ENCODE results near the gene DAPL1.

DNA sequence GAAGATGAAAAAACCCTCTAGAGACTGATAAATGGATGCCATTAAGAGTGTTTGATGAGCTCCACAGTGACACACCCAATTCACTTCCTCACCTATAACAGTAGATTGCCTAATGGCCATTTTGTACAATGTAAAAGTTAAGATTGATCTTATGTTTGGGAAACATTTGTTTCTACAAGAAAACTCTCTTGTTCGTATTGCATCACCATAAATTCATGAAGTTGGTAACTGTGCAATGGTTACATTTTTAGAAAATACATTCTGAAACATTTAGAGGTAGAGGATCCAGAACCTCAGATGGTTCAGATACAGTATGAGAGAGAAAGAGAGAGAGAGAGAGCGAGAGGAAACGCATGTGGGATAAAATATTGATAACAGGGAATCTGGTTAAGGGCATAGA, 31.8 kb downstream of the DAPL1 start:
- TF ChIP-seq, protein P1, sequence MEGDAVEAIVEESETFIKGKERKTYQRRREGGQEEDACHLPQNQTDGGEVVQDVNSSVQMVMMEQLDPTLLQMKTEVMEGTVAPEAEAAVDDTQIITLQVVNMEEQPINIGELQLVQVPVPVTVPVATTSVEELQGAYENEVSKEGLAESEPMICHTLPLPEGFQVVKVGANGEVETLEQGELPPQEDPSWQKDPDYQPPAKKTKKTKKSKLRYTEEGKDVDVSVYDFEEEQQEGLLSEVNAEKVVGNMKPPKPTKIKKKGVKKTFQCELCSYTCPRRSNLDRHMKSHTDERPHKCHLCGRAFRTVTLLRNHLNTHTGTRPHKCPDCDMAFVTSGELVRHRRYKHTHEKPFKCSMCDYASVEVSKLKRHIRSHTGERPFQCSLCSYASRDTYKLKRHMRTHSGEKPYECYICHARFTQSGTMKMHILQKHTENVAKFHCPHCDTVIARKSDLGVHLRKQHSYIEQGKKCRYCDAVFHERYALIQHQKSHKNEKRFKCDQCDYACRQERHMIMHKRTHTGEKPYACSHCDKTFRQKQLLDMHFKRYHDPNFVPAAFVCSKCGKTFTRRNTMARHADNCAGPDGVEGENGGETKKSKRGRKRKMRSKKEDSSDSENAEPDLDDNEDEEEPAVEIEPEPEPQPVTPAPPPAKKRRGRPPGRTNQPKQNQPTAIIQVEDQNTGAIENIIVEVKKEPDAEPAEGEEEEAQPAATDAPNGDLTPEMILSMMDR (IDR thresholded peaks at IDR 0.05), result no peak
- no peak for TF ChIP-seq POLR2A (IDR thresholded peaks at IDR 0.05)

Measured in lower leg skin (tissue), 3 donors.